Naive thymus-derived CD4-positive, alpha-beta T cell (primary cell): ENCODE data around the gene OMD. TPM values are rescaled to one million over a fixed set of nuclear protein-coding genes. Genes with fewer than 3 reads are reported as not detected.
"Not testable (repeated sequence)": the region's sequence is repeated elsewhere in the genome, so short reads cannot be mapped to it uniquely, and the experiment has no call there.

Experiments used
- ATAC-seq: fragments of 150-1000 bp; cut with Tn5 transposase; 2 replicates; pipeline ENCODE4 v1.10.0; 2021; ENCODE audit warnings: mild to moderate bottlenecking, moderate library complexity
- CTCF ChIA-PET: fragments of 350-600 bp; sonication (Branson Sonifier 250); formaldehyde crosslinking; loops from one replicate; lab custom pipeline; 2021; ENCODE audit warnings: antibody characterized with exemption; lab: Charles Lee
- POLR2A ChIA-PET: fragments of 350-600 bp; sonication (Branson Sonifier 250); formaldehyde crosslinking; loops from one replicate; lab custom pipeline; 2021; ENCODE audit warnings: antibody characterized with exemption, inconsistent platforms; lab: Charles Lee
- DNase-seq, 9 donors: peaks; one replicate each; pipeline versions ENCODE4 v3.0.0 to v3.0.0-alpha.2; 2020 to 2022; ENCODE audit warnings: mixed read lengths in 1 of 9
- H3K27ac ChIP-seq: one replicate; pipeline ENCODE4 v1.7.0; 2013; ENCODE audit warnings: mild to moderate bottlenecking, low read depth, low read length, moderate library complexity
- H3K27me3 ChIP-seq, 2 donors: one replicate each; pipeline ENCODE4 v1.7.0; 2013; ENCODE audit warnings: low read length in 2 of 2, mild to moderate bottlenecking in 2 of 2, moderate library complexity in 2 of 2; ENCODE audit not compliant: control insufficient read depth in 2 of 2, insufficient read depth in 2 of 2
- H3K36me3 ChIP-seq, 3 experiments: 1 replicate in 2 of 3; 2 replicates in 1 of 3; pipeline ENCODE4 v1.7.0; 2013; ENCODE audit warnings: low read length in 3 of 3, mild to moderate bottlenecking in 3 of 3, moderate library complexity in 1 of 3; ENCODE audit not compliant: insufficient read depth in 3 of 3, control insufficient read depth in 2 of 3
- H3K4me1 ChIP-seq, 2 donors: one replicate each; pipeline ENCODE4 v1.7.0; 2013; ENCODE audit warnings: low read length in 2 of 2, mild to moderate bottlenecking in 2 of 2, moderate library complexity in 1 of 2; ENCODE audit not compliant: control insufficient read depth in 2 of 2, insufficient read depth in 2 of 2
- H3K4me3 ChIP-seq: 2 replicates; pipeline ENCODE4 v1.7.0; 2013; ENCODE audit warnings: mild to moderate bottlenecking, low read length
- H3K9me3 ChIP-seq, 3 experiments: 1 replicate in 2 of 3; 2 replicates in 1 of 3; pipeline ENCODE4 v1.7.0; 2013; ENCODE audit warnings: low read length in 3 of 3; ENCODE audit not compliant: control insufficient read depth in 2 of 3
- H3K27ac Mint-ChIP-seq, 9 donors: one replicate each; pipeline ENCODE4 v1.8.0; 2020 to 2022; ENCODE audit warnings: mixed read lengths in 9 of 9, mild to moderate bottlenecking in 8 of 9, moderate library complexity in 5 of 9, inconsistent platforms in 2 of 9
- H3K27me3 Mint-ChIP-seq, 5 donors: one replicate each; pipeline ENCODE4 v1.8.0; 2021 to 2022; ENCODE audit warnings: mixed read lengths in 5 of 5, mild to moderate bottlenecking in 1 of 5
- H3K36me3 Mint-ChIP-seq, 5 donors: one replicate each; pipeline ENCODE4 v1.8.0; 2020 to 2022; ENCODE audit warnings: mixed read lengths in 5 of 5, mild to moderate bottlenecking in 3 of 5, inconsistent platforms in 1 of 5
- H3K4me1 Mint-ChIP-seq, 7 donors: one replicate each; pipeline ENCODE4 v1.8.0; 2020 to 2022; ENCODE audit warnings: mixed read lengths in 7 of 7, mild to moderate bottlenecking in 3 of 7, inconsistent platforms in 1 of 7
- H3K4me3 Mint-ChIP-seq, 10 donors: one replicate each; pipeline ENCODE4 v1.8.0; 2020 to 2022; ENCODE audit warnings: mild to moderate bottlenecking in 10 of 10, mixed read lengths in 10 of 10, moderate library complexity in 6 of 10, inconsistent platforms in 2 of 10
- H3K9me3 Mint-ChIP-seq, 11 donors: one replicate each; pipeline ENCODE4 v1.8.0; 2020 to 2022; ENCODE audit warnings: mixed read lengths in 11 of 11, mild to moderate bottlenecking in 4 of 11, inconsistent platforms in 1 of 11, moderate library complexity in 1 of 11
- intact Hi-C, 2 donors: fragments of 100-400 bp; cut with micrococcal nuclease; formaldehyde crosslinking; loops; one replicate each; pipeline ENCODE4 v1.15.1; 2023
- polyA plus RNA-seq, 2 donors: library from polyadenylated mRNA; unstranded; fragments of 300-500 nt; fragmentation: Illumina TruSeq; gene quantifications; one replicate each; pipeline ENCODE4 v1.2.3, GENCODE V29; 2021
- total RNA-seq, 6 experiments: library from RNA in 5 of 6; stranded (reverse) in 5 of 6; gene quantifications; 1 replicate in 5 of 6; 2 replicates in 1 of 6; pipeline ENCODE4 v1.2.3 and lab custom pipeline; 2021 to 2026

OMD gene
- total and polyA plus RNA-seq, 7 experiments from 2014 or later: not detected

- no peak for ATAC-seq
- Histone ChIP-seq H3K27me3 (no peaks in the 10 kb centered on the region), H3K27ac (no peak overlapping the region), H3K4me1 (no peaks in the 10 kb centered on the region), H3K36me3 (no peaks in the 10 kb centered on the region), H3K9me3 (no peaks in the 10 kb centered on the region), H3K4me3 (no peak overlapping the region)
- no peak overlapping the region for H3K4me3 Mint-ChIP-seq
- intact Hi-C loops: no loop called here
- CTCF ChIA-PET: no interaction called here
- H3K27ac Mint-ChIP-seq: no peak overlapping the region
- H3K9me3 Mint-ChIP-seq: peaks cover 0 to 3% (median 0%) of the 10 kb centered on the region in 11 donors
- peaks cover 0 to 12% (median 0%) of the 10 kb centered on the region in 5 donors for H3K27me3 Mint-ChIP-seq
- peaks cover 0 to 17% (median 6%) of the 10 kb centered on the region in 5 donors for H3K36me3 Mint-ChIP-seq
- POLR2A ChIA-PET: no interaction called here
- no peak for DNase-seq
- peaks cover 0 to 2% (median 0%) of the 10 kb centered on the region in 7 donors for H3K4me1 Mint-ChIP-seq
These were observed 1.5 kb downstream of the OMD start for GRCh38 chr9:92422611-92423338.

GRCh38 chr9:92414566-92414965 lies 9.7 kb downstream of the OMD start:
- intact Hi-C loops: no loop called here

GRCh38 chr9:92411157-92411556 lies 13.1 kb downstream of the OMD start:
- intact Hi-C loops, H3K4me3 Mint-ChIP-seq, H3K36me3 ChIP-seq, H3K9me3 Mint-ChIP-seq, H3K27ac ChIP-seq, H3K4me1 ChIP-seq, DNase-seq, H3K4me3 ChIP-seq, CTCF ChIA-PET, H3K36me3 Mint-ChIP-seq, H3K27me3 Mint-ChIP-seq, H3K27ac Mint-ChIP-seq, POLR2A ChIA-PET, ATAC-seq, H3K9me3 ChIP-seq, H3K27me3 ChIP-seq: not testable (repeated sequence)
- H3K4me1 Mint-ChIP-seq: peaks cover 9 to 16% (median 13%) of the 10 kb centered on the region in 7 donors

More at GRCh38 chr9:92414566-92414965, 9.7 kb downstream of the OMD start:
- Mint-ChIP-seq H3K4me1 (peaks cover 0 to 5% (median 0%) of the 10 kb centered on the region in 7 donors), H3K36me3 (peaks cover 0 to 9% (median 0%) of the 10 kb centered on the region in 5 donors), H3K4me3 (no peak overlapping the region), H3K27ac (no peak overlapping the region), H3K9me3 (peaks cover 0 to 2% (median 0%) of the 10 kb centered on the region in 11 donors), H3K27me3 (peaks cover 0 to 2% (median 0%) of the 10 kb centered on the region in 5 donors)
- Histone ChIP-seq H3K4me1 (no peaks in the 10 kb centered on the region), H3K27ac (no peak overlapping the region), H3K27me3 (no peaks in the 10 kb centered on the region), H3K9me3 (no peaks in the 10 kb centered on the region), H3K36me3 (no peaks in the 10 kb centered on the region), H3K4me3 (no peak overlapping the region)
- DNase-seq (no peak), ATAC-seq (no peak)
- ChIA-PET CTCF (no interaction called here), POLR2A (no interaction called here)

GRCh38 chr9:92408747-92409478 lies 15.4 kb downstream of the OMD start:
- H3K4me1 ChIP-seq: peaks cover 0 to 22% of the 10 kb centered on the region in 2 donors
- ChIA-PET POLR2A (no interaction called here), CTCF (no interaction called here)
- H3K27ac ChIP-seq: no peak overlapping the region
- H3K36me3 Mint-ChIP-seq: peaks cover 0 to 8% (median 0%) of the 10 kb centered on the region in 5 donors
- peak overlapping the region in 4 of 9 donors; percentile 26 to 43 (median 30) for H3K27ac Mint-ChIP-seq
- H3K27me3 Mint-ChIP-seq: no peaks in the 10 kb centered on the region
- intact Hi-C loops: loop anchor here in 1 of 2 donors (5.0 kb wide), 1 partner anchor 82 kb away; the partner anchor contains the start of genes CENPP and NOL8
- H3K9me3 Mint-ChIP-seq: no peaks in the 10 kb centered on the region
- H3K9me3 ChIP-seq: no peaks in the 10 kb centered on the region
- H3K4me1 Mint-ChIP-seq: peaks cover 15 to 29% (median 27%) of the 10 kb centered on the region in 7 donors
- no peak for DNase-seq
- ATAC-seq: no peak
- H3K4me3 ChIP-seq: no peak overlapping the region
- H3K4me3 Mint-ChIP-seq: no peak overlapping the region
- no peaks in the 10 kb centered on the region for H3K27me3 ChIP-seq
- H3K36me3 ChIP-seq: no peaks in the 10 kb centered on the region

- H3K9me3 Mint-ChIP-seq: no peaks in the 10 kb centered on the region
- POLR2A ChIA-PET: interaction anchor here (1.7 kb wide), 1 partner anchor 83 kb away, joined by 12 read pairs; the partner anchor contains the start of genes CENPP and NOL8
- Histone ChIP-seq H3K27me3 (no peaks in the 10 kb centered on the region), H3K27ac (no peak overlapping the region), H3K9me3 (no peaks in the 10 kb centered on the region), H3K4me1 (peaks cover 0 to 22% of the 10 kb centered on the region in 2 donors), H3K4me3 (no peak overlapping the region), H3K36me3 (peaks cover 0 to 4% (median 0%) of the 10 kb centered on the region in 3 experiments)
- H3K36me3 Mint-ChIP-seq: peaks cover 0 to 8% (median 0%) of the 10 kb centered on the region in 5 donors
- DNase-seq (no peak), ATAC-seq (no peak)
- H3K27ac Mint-ChIP-seq: peak overlapping the region in 2 of 9 donors; percentile 29 to 82
- H3K27me3 Mint-ChIP-seq: no peaks in the 10 kb centered on the region
- peaks cover 15 to 30% (median 28%) of the 10 kb centered on the region in 7 donors for H3K4me1 Mint-ChIP-seq
- intact Hi-C loops: loop anchor here in 1 of 2 donors (5.0 kb wide), 1 partner anchor 81 kb away; the partner anchor contains the start of genes CENPP and NOL8
- CTCF ChIA-PET: no interaction called here
- H3K4me3 Mint-ChIP-seq: no peak overlapping the region
These were observed 16.5 kb downstream of the OMD start for GRCh38 chr9:92407818-92408217.

- H3K4me3 Mint-ChIP-seq: peak overlapping the region; percentile 63 to 82 (median 77)
- ATAC-seq (peak; percentile 91), DNase-seq (peak in 7 of 9 donors; percentile 27 to 60 (median 49))
- peak overlapping the region; percentile 55 for H3K27ac ChIP-seq
- H3K4me1 ChIP-seq: peaks cover 0 to 22% of the 10 kb centered on the region in 2 donors
- ChIA-PET POLR2A (interaction anchor here (1.7 kb wide), 1 partner anchor 81 kb away, joined by 12 read pairs; the partner anchor contains the start of genes CENPP and NOL8), CTCF (interaction anchor here (0.6 kb wide), 1 partner anchor 33 kb away, joined by 5 read pairs; no protein-coding TSS in a partner anchor)
- no peaks in the 10 kb centered on the region for H3K27me3 ChIP-seq
- intact Hi-C loops: loop anchor here in 1 of 2 donors (5.0 kb wide), 1 partner anchor 79 kb away; the partner anchor contains the start of genes CENPP and NOL8
- H3K4me1 Mint-ChIP-seq: peaks cover 15 to 30% (median 28%) of the 10 kb centered on the region in 7 donors
- peak overlapping the region; percentile 71 to 90 (median 87) for H3K27ac Mint-ChIP-seq
- H3K4me3 ChIP-seq: peak overlapping the region; percentile 59
- H3K36me3 ChIP-seq: peaks cover 0 to 4% (median 0%) of the 10 kb centered on the region in 3 experiments
- H3K9me3 Mint-ChIP-seq: no peaks in the 10 kb centered on the region
- no peaks in the 10 kb centered on the region for H3K9me3 ChIP-seq
- no peaks in the 10 kb centered on the region for H3K27me3 Mint-ChIP-seq
- peaks cover 0 to 2% (median 0%) of the 10 kb centered on the region in 5 donors for H3K36me3 Mint-ChIP-seq
These were observed 17.8 kb downstream of the OMD start for GRCh38 chr9:92406477-92406876.
